PC-3 (cell line): Measurements from ENCODE around the gene TCF12. TPM values are rescaled to one million over a fixed set of nuclear protein-coding genes. Genes with fewer than 3 reads are reported as not detected.

Source experiments
- ATAC-seq: fragments of 200-7000 bp; cut with Tn5 transposase; 2 replicates; pipeline ENCODE4 v1.9.1; 2020; ENCODE audit warnings: mild to moderate bottlenecking, moderate library complexity
- BruUV-seq: library from RNA; stranded (reverse); fragments of 400-500 nt; replicated peaks from 2 replicates; lab custom pipeline; 2021; lab: Mats Ljungman, UMichigan
- CTCF ChIA-PET: fragments of 300-600 bp; sonication (Branson Sonifier 250); formaldehyde crosslinking; loops from one replicate; lab custom pipeline; 2022; ENCODE audit warnings: antibody characterized with exemption; lab: Charles Lee
- POLR2A ChIA-PET: fragments of 300-600 bp; sonication (Branson Sonifier 250); formaldehyde crosslinking; loops from one replicate; lab custom pipeline; 2022; ENCODE audit warnings: antibody characterized with exemption; ENCODE audit not compliant: unreplicated experiment; lab: Charles Lee
- DNase-seq: peaks from one replicate; pipeline ENCODE4 v3.0.0-alpha.2; 2015
- H2AFZ ChIP-seq: fragments of 300-600 bp; sonication (generic); 2 replicates; pipeline ENCODE4 v1.6.0; 2016; ENCODE audit warnings: antibody characterized with exemption, low read length
- H3F3A ChIP-seq: fragments of 300-600 bp; sonication (generic); one replicate; pipeline ENCODE4 v1.6.0; 2017; ENCODE audit warnings: antibody characterized with exemption, low read length, control low read depth, mild to moderate bottlenecking; ENCODE audit not compliant: unreplicated experiment
- H3K27ac ChIP-seq: fragments of 300-600 bp; sonication (generic); 2 replicates; pipeline ENCODE4 v1.5.1; 2016; ENCODE audit warnings: mild to moderate bottlenecking, low read length
- H3K27me3 ChIP-seq: fragments of 300-600 bp; sonication (generic); 2 replicates; pipeline ENCODE4 v1.6.1; 2016; ENCODE audit warnings: low read length, mixed read lengths
- H3K36me3 ChIP-seq: fragments of 300-600 bp; sonication (generic); 2 replicates; pipeline ENCODE4 v1.6.1; 2016; ENCODE audit warnings: low read depth, mixed run types, low read length, mixed read lengths
- H3K4me1 ChIP-seq: fragments of 300-600 bp; sonication (generic); 2 replicates; pipeline ENCODE4 v1.5.1; 2016; ENCODE audit warnings: low read length; ENCODE audit not compliant: insufficient read depth
- H3K4me2 ChIP-seq: fragments of 300-600 bp; sonication (generic); 2 replicates; pipeline ENCODE4 v1.6.0; 2016; ENCODE audit warnings: low read length
- H3K4me3 ChIP-seq: fragments of 300-600 bp; sonication (generic); 2 replicates; pipeline ENCODE4 v1.5.1; 2016; ENCODE audit warnings: mild to moderate bottlenecking, low read length, mixed read lengths
- H3K79me2 ChIP-seq: fragments of 300-600 bp; sonication (generic); 2 replicates; pipeline ENCODE4 v1.6.1; 2017; ENCODE audit warnings: low read length, mixed read lengths
- H3K9ac ChIP-seq: fragments of 300-600 bp; sonication (generic); 2 replicates; pipeline ENCODE4 v1.6.0; 2016; ENCODE audit warnings: mild to moderate bottlenecking, low read length
- H3K9me2 ChIP-seq: fragments of 300-600 bp; sonication (generic); replicated peaks from 2 replicates; pipeline ENCODE4 v1.6.1; 2016; ENCODE audit warnings: mixed run types, low read length, mixed read lengths
- H3K9me3 ChIP-seq: fragments of 300-600 bp; sonication (generic); 2 replicates; pipeline ENCODE4 v1.6.1; 2016; ENCODE audit warnings: low read length, mixed read lengths
- H4K20me1 ChIP-seq: fragments of 300-600 bp; sonication (generic); 2 replicates; pipeline ENCODE4 v1.6.1; 2016; ENCODE audit warnings: low read length, mixed read lengths
- CTCF ChIP-seq: fragments of 300-600 bp; sonication (generic); conservative IDR thresholded peaks from 2 replicates; pipeline ENCODE4 v1.5.1; 2017; ENCODE audit warnings: antibody characterized with exemption, low read depth, mild to moderate bottlenecking, low read length
- EZH2 ChIP-seq: fragments of 300-600 bp; sonication (generic); IDR thresholded peaks from one replicate; pipeline ENCODE4 v1.6.1; 2017; ENCODE audit warnings: antibody characterized with exemption, mild to moderate bottlenecking, low read length; ENCODE audit not compliant: unreplicated experiment
- EZH2phosphoT487 ChIP-seq: fragments of 300-600 bp; sonication (generic); IDR thresholded peaks from 2 replicates; pipeline ENCODE4 v1.6.1; 2018; ENCODE audit warnings: mild to moderate bottlenecking, antibody characterized with exemption, low read length, borderline replicate concordance
- intact Hi-C: fragments of 100-400 bp; cut with micrococcal nuclease; formaldehyde crosslinking; loops from 2 replicates; pipeline ENCODE4 v1.9.0; 2023
- total RNA-seq: library from RNA; depleted of rRNA; stranded (reverse); fragments of >200 nt; gene quantifications from 2 replicates; pipeline ENCODE4 v1.2.3, GENCODE V29; 2014

Gene TCF12
- total RNA-seq, 1 experiment from 2014 or later = 103 TPM

- H3F3A ChIP-seq = no peaks in the 10 kb centered on the region
- H3K27me3 ChIP-seq = no peaks in the 10 kb centered on the region
- intact Hi-C loops = no loop called here
- H3K36me3 ChIP-seq = no peaks in the 10 kb centered on the region; the same call in 1 of the 2 replicates
- no peak for ATAC-seq
- H3K4me3 ChIP-seq = no peak overlapping the region
- H3K27ac ChIP-seq = no peak overlapping the region
- no peak overlapping the region for H3K9ac ChIP-seq
- H3K9me3 ChIP-seq = no peaks in the 10 kb centered on the region
- ChIA-PET POLR2A (no interaction called here), CTCF (no interaction called here)
- no peak overlapping the region for H2AFZ ChIP-seq
- TF ChIP-seq CTCF (no peak), EZH2phosphoT487 (no peak), EZH2 (no peak)
- no peak overlapping the region for H3K4me2 ChIP-seq
- H3K79me2 ChIP-seq = no peaks in the 10 kb centered on the region
- BruUV-seq = no TSS peak
- H3K9me2 ChIP-seq = no peaks in the 10 kb centered on the region
- H3K4me1 ChIP-seq = no peaks in the 10 kb centered on the region
- H4K20me1 ChIP-seq = no peaks in the 10 kb centered on the region
- no peak for DNase-seq
Measured at GRCh38 chr15:57237676-57238075, 319.2 kb downstream of the TCF12 start.

- H3K27me3 ChIP-seq = no peaks in the 10 kb centered on the region
- H3K4me2 ChIP-seq = no peak overlapping the region
- H3K4me3 ChIP-seq = no peak overlapping the region
- ATAC-seq = no peak
- intact Hi-C loops = no loop called here
- H3K27ac ChIP-seq = no peak overlapping the region
- POLR2A ChIA-PET = no interaction called here
- CTCF ChIA-PET = no interaction called here
- no peaks in the 10 kb centered on the region for H3K79me2 ChIP-seq
- no peaks in the 10 kb centered on the region for H3F3A ChIP-seq
- DNase-seq = no peak
- H3K9ac ChIP-seq = no peak overlapping the region
- H4K20me1 ChIP-seq = no peaks in the 10 kb centered on the region
- no TSS peak for BruUV-seq
- no peaks in the 10 kb centered on the region for H3K36me3 ChIP-seq
- no peak overlapping the region for H2AFZ ChIP-seq
- no peaks in the 10 kb centered on the region for H3K4me1 ChIP-seq
- no peaks in the 10 kb centered on the region for H3K9me2 ChIP-seq
- no peaks in the 10 kb centered on the region for H3K9me3 ChIP-seq
- no peak for TF ChIP-seq EZH2phosphoT487
- no peak for TF ChIP-seq CTCF
- TF ChIP-seq EZH2 = no peak
Measured at GRCh38 chr15:57245130-57245529, 326.7 kb downstream of the TCF12 start.

- no peaks in the 10 kb centered on the region for H3F3A ChIP-seq
- no peak for TF ChIP-seq EZH2
- no peak for TF ChIP-seq EZH2phosphoT487
- TF ChIP-seq CTCF = no peak
- no peak for ATAC-seq
- no peak overlapping the region for H3K4me2 ChIP-seq
- H3K27ac ChIP-seq = no peak overlapping the region
- H4K20me1 ChIP-seq = no peaks in the 10 kb centered on the region
- no peaks in the 10 kb centered on the region for H3K27me3 ChIP-seq
- H3K9me3 ChIP-seq = no peaks in the 10 kb centered on the region
- H3K9me2 ChIP-seq = no peaks in the 10 kb centered on the region
- H3K79me2 ChIP-seq = no peaks in the 10 kb centered on the region
- H3K4me1 ChIP-seq = no peaks in the 10 kb centered on the region
- DNase-seq = no peak
- H3K9ac ChIP-seq = no peak overlapping the region
- POLR2A ChIA-PET = no interaction called here
- no peak overlapping the region for H2AFZ ChIP-seq
- H3K4me3 ChIP-seq = no peak overlapping the region
- CTCF ChIA-PET = no interaction called here
- intact Hi-C loops = no loop called here
- no peaks in the 10 kb centered on the region for H3K36me3 ChIP-seq
- BruUV-seq = no TSS peak
Measured at GRCh38 chr15:57245714-57246113, 327.3 kb downstream of the TCF12 start.
